Upper lobe of right lung (tissue), 1 donor: Measurements from ENCODE around the gene HIP1. TPM values are rescaled to one million over a fixed set of nuclear protein-coding genes. Genes with fewer than 3 reads are reported as not detected.

ENCODE experiments used
- ATAC-seq: fragments of 200-7000 bp; cut with Tn5 transposase; one replicate; pipeline ENCODE4 v1.9.1; 2020; ENCODE audit warnings: mild to moderate bottlenecking, moderate library complexity
- DNase-seq: peaks from one replicate; pipeline ENCODE4 v3.0.0-alpha.2; 2020
- H3K27ac ChIP-seq: fragments of 200-600 bp; one replicate; pipeline ENCODE4 v1.8.0; 2022
- H3K27me3 ChIP-seq: fragments of 200-600 bp; one replicate; pipeline ENCODE4 v1.8.0; 2022; ENCODE audit warnings: mild to moderate bottlenecking
- H3K36me3 ChIP-seq: fragments of 200-600 bp; one replicate; pipeline ENCODE4 v1.8.0; 2022
- H3K4me1 ChIP-seq: fragments of 200-600 bp; one replicate; pipeline ENCODE4 v1.8.0; 2022
- H3K4me3 ChIP-seq: fragments of 200-600 bp; one replicate; pipeline ENCODE4 v1.8.0; 2022; ENCODE audit warnings: mild to moderate bottlenecking
- H3K9me3 ChIP-seq: fragments of 200-600 bp; one replicate; pipeline ENCODE4 v1.8.0; 2022
- CTCF ChIP-seq: fragments of 200-600 bp; IDR thresholded peaks from one replicate; pipeline ENCODE4 v1.8.0; 2022; ENCODE audit warnings: antibody characterized with exemption
- intact Hi-C: fragments of 100-400 bp; cut with DNase I; formaldehyde crosslinking; loops from one replicate; pipeline ENCODE4 v1.11.0; 2022
- total RNA-seq: library from RNA; stranded (reverse); fragmentation: NEBNext Ultra II Directional; extraction: Animal tissue kit (Norgen Biotek cat#: 25700); gene quantifications from one replicate; pipeline ENCODE4 v1.2.1, GENCODE V29; 2021
- donor health status: DM: no; HTN: yes; CAD: no; lungs with severe emphysema.

The HIP1 gene
- total RNA-seq, 1 donor from 2014 or later, result 86.2 TPM

DNA sequence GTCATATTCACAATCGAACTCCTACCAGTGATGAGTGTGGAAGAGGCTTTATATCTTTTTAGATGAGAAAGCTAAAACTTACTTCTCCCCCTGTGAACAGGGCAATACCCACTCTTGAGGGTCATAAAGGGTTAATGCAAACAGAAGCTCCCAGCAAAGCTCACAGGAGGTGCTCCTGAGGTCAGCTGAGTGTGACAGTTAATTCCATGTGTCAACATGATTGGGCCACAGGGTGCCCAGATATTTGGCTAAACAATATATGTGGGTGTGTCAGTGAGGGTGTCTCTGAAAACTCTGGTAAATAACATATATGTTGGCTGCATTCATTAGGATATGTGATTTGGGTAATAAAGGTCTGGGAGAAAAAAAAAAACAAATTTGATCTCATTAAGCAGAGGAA, 86.0 kb downstream of the HIP1 start:
- Histone ChIP-seq H3K36me3 (no peaks in the 10 kb centered on the region), H3K27me3 (no peaks in the 10 kb centered on the region), H3K4me3 (no peak overlapping the region), H3K27ac (no peak overlapping the region), H3K9me3 (no peaks in the 10 kb centered on the region), H3K4me1 (peaks cover 24% of the 10 kb centered on the region)
- DNase-seq, result no peak
- ATAC-seq, result no peak
- intact Hi-C loops, result no loop called here
- no peak for TF ChIP-seq CTCF

- no peaks in the 10 kb centered on the region for H3K27me3 ChIP-seq
- no peak for TF ChIP-seq CTCF
- peaks cover 24% of the 10 kb centered on the region for H3K4me1 ChIP-seq
- no peaks in the 10 kb centered on the region for H3K9me3 ChIP-seq
- DNase-seq (peak; percentile 69), ATAC-seq (peak; percentile 64)
- peak overlapping the region; percentile 60 for H3K27ac ChIP-seq
- no peaks in the 10 kb centered on the region for H3K36me3 ChIP-seq
- H3K4me3 ChIP-seq, result no peak overlapping the region
- intact Hi-C loops, result no loop called here
Measured at GRCh38 chr7:75650681-75651080, 88.1 kb downstream of the HIP1 start.

GRCh38 chr7:75650062-75650461, 88.7 kb downstream of the HIP1 start:
- ATAC-seq (peak; percentile 89), DNase-seq (peak; percentile 87)
- peaks cover 24% of the 10 kb centered on the region for H3K4me1 ChIP-seq
- H3K4me3 ChIP-seq, result no peak overlapping the region
- no peaks in the 10 kb centered on the region for H3K36me3 ChIP-seq
- no peaks in the 10 kb centered on the region for H3K9me3 ChIP-seq
- peak overlapping the region; percentile 60 for H3K27ac ChIP-seq
- TF ChIP-seq CTCF, result no peak
- intact Hi-C loops, result no loop called here
- no peaks in the 10 kb centered on the region for H3K27me3 ChIP-seq

GRCh38 chr7:75649462-75649861, 89.3 kb downstream of the HIP1 start:
- Histone ChIP-seq H3K4me3 (no peak overlapping the region), H3K36me3 (no peaks in the 10 kb centered on the region), H3K4me1 (peaks cover 24% of the 10 kb centered on the region), H3K9me3 (no peaks in the 10 kb centered on the region), H3K27me3 (no peaks in the 10 kb centered on the region), H3K27ac (peak overlapping the region; percentile 60)
- peak; percentile 15 for ATAC-seq
- TF ChIP-seq CTCF, result no peak
- intact Hi-C loops, result no loop called here
- no peak for DNase-seq

DNA sequence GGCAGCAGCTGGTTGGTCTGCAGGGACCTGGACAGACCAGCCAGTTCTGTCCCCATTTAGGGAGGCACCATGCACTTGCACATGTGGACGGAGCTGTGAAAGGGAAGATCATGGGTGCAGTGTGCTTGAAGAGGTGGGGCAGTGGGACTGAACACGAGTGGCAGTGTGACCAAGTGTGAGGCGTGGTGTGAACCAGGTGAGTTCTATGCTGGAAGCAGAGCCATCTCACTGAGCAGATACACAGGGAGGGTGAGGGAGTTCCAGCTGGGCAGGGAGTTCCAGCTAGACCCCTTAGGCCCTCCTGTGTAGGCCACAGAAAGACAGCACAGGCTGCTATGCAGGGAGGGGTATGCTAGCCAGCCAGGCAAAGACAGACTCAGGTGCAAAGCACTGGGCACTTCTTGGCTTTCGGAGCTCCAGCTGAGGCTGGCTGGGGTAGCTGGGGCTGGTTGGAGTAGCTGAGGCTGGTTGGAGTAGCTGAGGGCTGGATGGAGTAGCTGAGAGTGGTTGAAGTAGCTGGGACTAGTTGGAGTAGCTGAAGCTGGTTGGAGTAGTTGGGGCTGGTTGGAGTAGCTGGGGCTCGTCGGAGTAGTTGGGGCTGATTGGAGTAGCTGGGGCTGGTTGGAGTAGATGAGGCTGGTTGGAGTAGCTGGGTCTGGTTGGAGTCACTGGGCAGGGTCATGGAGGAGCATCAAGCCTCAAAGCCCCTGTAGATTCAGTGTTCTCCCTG, 90.9 kb downstream of the HIP1 start:
- ATAC-seq (no peak), DNase-seq (no peak)
- H3K9me3 ChIP-seq, result no peaks in the 10 kb centered on the region
- TF ChIP-seq CTCF, result no peak
- H3K4me3 ChIP-seq, result no peak overlapping the region
- H3K27ac ChIP-seq, result no peak overlapping the region
- intact Hi-C loops, result no loop called here
- no peaks in the 10 kb centered on the region for H3K36me3 ChIP-seq
- peaks cover 24% of the 10 kb centered on the region for H3K4me1 ChIP-seq
- no peaks in the 10 kb centered on the region for H3K27me3 ChIP-seq
